Right cardiac atrium (tissue), 5 donors: Measurements from ENCODE around the gene RAB20. TPM values are rescaled to one million over a fixed set of nuclear protein-coding genes. Genes with fewer than 3 reads are reported as not detected.
A peak's percentile ranks its signal among the peaks of the same experiment; 100 is the strongest.
"Not testable (repeated sequence)": the region's sequence is repeated elsewhere in the genome, so short reads cannot be mapped to it uniquely, and the experiment has no call there.

Experiments
- ATAC-seq, 2 donors: fragments of 200-7000 bp; cut with Tn5 transposase; one replicate each; pipeline versions ENCODE4 v1.8.0 to v1.9.1; 2020; ENCODE audit warnings: moderate library complexity in 2 of 2, mild to moderate bottlenecking in 1 of 2
- DNase-seq, 3 donors: peaks; one replicate each; pipeline ENCODE4 v3.0.0-alpha.2; 2020
- H3K27ac ChIP-seq: one replicate; pipeline ENCODE4 v1.5.1; 2013; ENCODE audit warnings: mild to moderate bottlenecking, low read length, control low read depth, moderate library complexity
- H3K27me3 ChIP-seq: one replicate; pipeline ENCODE4 v1.6.1; 2013; ENCODE audit not compliant: control insufficient read depth, insufficient read depth
- H3K4me1 ChIP-seq: one replicate; pipeline ENCODE4 v1.6.1; 2013; ENCODE audit warnings: low read length; ENCODE audit not compliant: control insufficient read depth, insufficient read depth
- H3K4me3 ChIP-seq: one replicate; pipeline ENCODE4 v1.5.1; 2013; ENCODE audit warnings: low read length, control low read depth
- H3K9me3 ChIP-seq: one replicate; pipeline ENCODE4 v1.6.1; 2013; ENCODE audit warnings: low read length; ENCODE audit not compliant: control insufficient read depth
- WGBS: extraction: QIAGEN DNeasy Blood & Tissue Kit; methylation state at CpG from one replicate; pipeline ENCODE4 v1.1.7; 2013; 5-methylcytosine and 5-hydroxymethylcytosine counted together
- intact Hi-C, 4 donors: fragments of 100-400 bp; cut with DNase I; formaldehyde crosslinking; loops; one replicate each; pipeline versions ENCODE4 v1.11.0 to v1.14.0; 2022 to 2023
- polyA plus RNA-seq: library from polyadenylated mRNA; stranded (reverse); fragments of 200-250 nt; gene quantifications from one replicate; pipeline ENCODE4 v1.2.3, GENCODE V29; 2013
- total RNA-seq, 4 donors: library from RNA; stranded (reverse); fragmentation: NEBNext Ultra II Directional; extraction: Animal tissue kit (Norgen Biotek cat#: 25700); gene quantifications; one replicate each; pipeline ENCODE4 v1.2.1, GENCODE V29; 2021
- donor health status: healthy with polysubstance abuse.
- donor health status: DM: no; HTN: yes; CAD: no.
- donor health status: DM: no; HTN: no; CAD: no.
- donor health status: DM: no; HTN: yes; CAD: no; lungs with severe emphysema.
- donor health status: DM: yes; HTN: yes; CAD: no.

The RAB20 gene
- total and polyA plus RNA-seq, 5 donors, result 10.5 to 15.3 (median 11.8) TPM

- DNase-seq, ATAC-seq, H3K27ac ChIP-seq, intact Hi-C loops, H3K4me3 ChIP-seq, H3K27me3 ChIP-seq, H3K4me1 ChIP-seq, H3K9me3 ChIP-seq: not testable (repeated sequence)
- 75% methylated on average over 3 of the region's 3 CpGs for whole genome bisulfite sequencing
These were observed 74.6 kb downstream of the RAB20 start for GRCh38 chr13:110486880-110487279.

- Histone ChIP-seq H3K9me3 (no peaks in the 10 kb centered on the region), H3K27me3 (no peaks in the 10 kb centered on the region), H3K27ac (no peak overlapping the region), H3K4me1 (no peaks in the 10 kb centered on the region), H3K4me3 (no peak overlapping the region)
- 83% methylated on average over 15 of the region's 15 CpGs for WGBS
- ATAC-seq, result no peak
- intact Hi-C loops, result no loop called here
- DNase-seq, result no peak
These were observed 75.3 kb downstream of the RAB20 start for GRCh38 chr13:110486061-110486715.

- intact Hi-C loops, result no loop called here
- Histone ChIP-seq H3K27me3 (no peaks in the 10 kb centered on the region), H3K27ac (no peak overlapping the region), H3K4me3 (no peak overlapping the region), H3K9me3 (no peaks in the 10 kb centered on the region), H3K4me1 (no peaks in the 10 kb centered on the region)
- WGBS, result 66% methylated on average over 9 of the region's 9 CpGs
- ATAC-seq, result no peak
- no peak for DNase-seq
These were observed 75.9 kb downstream of the RAB20 start for GRCh38 chr13:110485604-110486003.

GRCh38 chr13:110484290-110485048 is 77.1 kb downstream of the RAB20 start:
- Histone ChIP-seq H3K4me3 (no peak overlapping the region), H3K27me3 (no peaks in the 10 kb centered on the region), H3K27ac (no peak overlapping the region), H3K4me1 (no peaks in the 10 kb centered on the region), H3K9me3 (no peaks in the 10 kb centered on the region)
- WGBS, result 89% methylated on average over 18 of the region's 18 CpGs
- DNase-seq, result no peak
- intact Hi-C loops, result no loop called here
- peak in 1 of 2 donors; percentile 4 for ATAC-seq

GRCh38 chr13:110483386-110483968 is 78.0 kb downstream of the RAB20 start:
- Histone ChIP-seq H3K9me3 (no peaks in the 10 kb centered on the region), H3K27me3 (no peaks in the 10 kb centered on the region), H3K4me3 (no peak overlapping the region), H3K4me1 (no peaks in the 10 kb centered on the region), H3K27ac (no peak overlapping the region)
- ATAC-seq (no peak), DNase-seq (no peak)
- intact Hi-C loops, result no loop called here
- 90% methylated on average over 13 of the region's 13 CpGs for WGBS

GRCh38 chr13:110480161-110480560 is 81.4 kb downstream of the RAB20 start:
- intact Hi-C loops, result no loop called here
- Histone ChIP-seq H3K27me3 (no peaks in the 10 kb centered on the region), H3K27ac (no peak overlapping the region), H3K4me1 (no peaks in the 10 kb centered on the region), H3K9me3 (no peaks in the 10 kb centered on the region), H3K4me3 (no peak overlapping the region)
- WGBS, result 73% methylated on average over 5 of the region's 5 CpGs
- DNase-seq, result no peak
- ATAC-seq, result no peak

- ATAC-seq (peak; percentile 59 to 69), DNase-seq (peak; percentile 77 to 88 (median 85))
- Histone ChIP-seq H3K27ac (no peak overlapping the region), H3K27me3 (no peaks in the 10 kb centered on the region), H3K9me3 (no peaks in the 10 kb centered on the region), H3K4me1 (no peaks in the 10 kb centered on the region), H3K4me3 (no peak overlapping the region)
- intact Hi-C loops, result loop anchor here in 1 of 4 donors (10.0 kb wide), 1 partner anchor 85 kb away; the partner anchor contains the start of gene RAB20
- WGBS, result 70% methylated on average over 11 of the region's 11 CpGs
These were observed 81.9 kb downstream of the RAB20 start for GRCh38 chr13:110479648-110480047.

- 84% methylated on average over 6 of the region's 6 CpGs for WGBS
- Histone ChIP-seq H3K27ac (no peak overlapping the region), H3K9me3 (no peaks in the 10 kb centered on the region), H3K4me1 (no peaks in the 10 kb centered on the region), H3K4me3 (no peak overlapping the region), H3K27me3 (no peaks in the 10 kb centered on the region)
- ATAC-seq, result peak in 1 of 2 donors; percentile 7
- DNase-seq, result no peak
- intact Hi-C loops, result loop anchor here in 1 of 4 donors (10.0 kb wide), 1 partner anchor 86 kb away; the partner anchor contains the start of gene RAB20
These were observed 82.3 kb downstream of the RAB20 start for GRCh38 chr13:110479215-110479545.

GRCh38 chr13:110478405-110479214 is 82.9 kb downstream of the RAB20 start:
- 85% methylated on average over 16 of the region's 16 CpGs for WGBS
- ATAC-seq (peak in 1 of 2 donors; percentile 4), DNase-seq (no peak)
- H3K27ac ChIP-seq, result no peak overlapping the region
- no peak overlapping the region for H3K4me3 ChIP-seq
- no peaks in the 10 kb centered on the region for H3K27me3 ChIP-seq
- no peaks in the 10 kb centered on the region for H3K4me1 ChIP-seq
- no peaks in the 10 kb centered on the region for H3K9me3 ChIP-seq
- intact Hi-C loops, result loop anchor here in 1 of 4 donors (10.0 kb wide), 1 partner anchor 86 kb away; the partner anchor contains the start of gene RAB20

- peak in 1 of 2 donors; percentile 32 for ATAC-seq
- 55% methylated on average over 4 of the region's 4 CpGs for WGBS
- H3K27ac ChIP-seq, result no peak overlapping the region
These were observed 83.7 kb downstream of the RAB20 start for GRCh38 chr13:110477706-110478245.

More at GRCh38 chr13:110477706-110478245, 83.7 kb downstream of the RAB20 start:
- no peaks in the 10 kb centered on the region for H3K9me3 ChIP-seq
- H3K4me3 ChIP-seq, result no peak overlapping the region
- no peak for DNase-seq
- no peaks in the 10 kb centered on the region for H3K27me3 ChIP-seq
- H3K4me1 ChIP-seq, result no peaks in the 10 kb centered on the region
- intact Hi-C loops, result loop anchor here in 1 of 4 donors (10.0 kb wide), 1 partner anchor 87 kb away; the partner anchor contains the start of gene RAB20
